NCI-H1417 treated with DMSO at 0.1 percent for 48 hours (cell line): Measurements from ENCODE around the gene DNPH1.

ENCODE experiments used
- DNase-seq: peaks from one replicate; lab custom pipeline; 2025; lab: John Stamatoyannopoulos, UW

Gene DNPH1

GRCh38 chr6:43215066-43215465 lies 14.2 kb downstream of the DNPH1 start:
- no peak for DNase-seq

- no peak for DNase-seq
These were observed 15.8 kb downstream of the DNPH1 start for GRCh38 chr6:43213431-43213830.

DNA sequence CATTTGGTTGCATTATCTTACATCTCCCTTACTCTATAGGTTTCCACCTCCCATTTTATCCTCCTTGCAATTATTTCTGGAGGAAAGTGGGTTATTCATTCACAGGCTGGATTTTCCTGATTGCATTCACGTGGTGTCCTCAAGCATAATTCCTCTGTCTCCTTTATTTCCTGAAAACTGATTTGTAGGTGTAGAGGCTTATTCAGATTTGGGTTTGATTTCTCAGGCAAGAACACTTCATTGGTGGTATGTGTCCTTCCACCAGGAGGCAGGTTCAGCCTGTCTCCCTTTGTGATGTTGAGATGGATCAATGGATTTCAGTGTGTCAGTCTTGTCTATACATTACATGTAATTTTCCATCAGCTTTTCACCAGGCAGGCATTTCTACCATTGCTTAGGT lies 17.3 kb downstream of the DNPH1 start:
- no peak for DNase-seq

DNA sequence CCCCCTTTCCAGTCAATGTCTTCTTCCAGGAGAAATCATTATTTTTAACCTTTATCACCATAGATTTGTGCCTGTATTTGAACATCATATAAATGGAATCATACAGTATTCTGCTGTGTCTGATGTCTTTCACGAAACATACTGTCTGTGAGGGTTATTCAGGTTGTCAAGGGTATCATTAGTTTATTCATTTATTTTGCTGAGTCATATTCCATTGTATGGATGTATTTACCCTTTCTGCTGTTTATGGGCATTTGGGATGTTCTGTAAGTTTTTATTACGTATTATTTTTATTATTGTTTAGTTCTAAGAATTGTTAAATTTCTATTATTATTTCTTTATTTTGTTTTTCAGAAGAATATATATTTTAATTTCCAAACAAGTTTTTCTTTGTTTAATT lies 22.0 kb downstream of the DNPH1 start:
- no peak for DNase-seq

DNA sequence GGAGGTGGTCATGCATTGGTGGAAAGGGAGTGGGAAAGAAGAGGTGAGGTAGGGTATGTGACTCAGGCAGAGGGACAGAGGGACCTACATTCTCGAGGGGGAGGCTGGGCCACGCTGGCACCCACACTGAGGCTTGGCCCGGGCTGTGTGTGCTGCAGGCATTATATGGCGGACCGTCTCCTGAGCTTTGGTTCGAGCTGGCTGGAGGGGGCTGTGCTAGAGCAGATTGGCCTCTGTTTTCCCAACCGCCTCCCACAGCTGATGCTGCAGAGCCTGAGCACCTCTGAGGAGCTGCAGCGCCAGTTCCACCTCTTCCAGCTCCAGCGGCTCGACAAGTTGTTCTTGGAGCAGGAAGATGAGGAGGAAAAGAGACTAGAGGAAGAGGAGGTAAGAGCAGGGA lies 23.4 kb downstream of the DNPH1 start:
- no peak for DNase-seq

- no peak for DNase-seq
These were observed 24.8 kb downstream of the DNPH1 start for GRCh38 chr6:43204271-43205105.

GRCh38 chr6:43203718-43204095 lies 25.6 kb downstream of the DNPH1 start:
- no peak for DNase-seq

GRCh38 chr6:43203029-43203717 lies 26.1 kb downstream of the DNPH1 start:
- DNase-seq, result no peak

DNA sequence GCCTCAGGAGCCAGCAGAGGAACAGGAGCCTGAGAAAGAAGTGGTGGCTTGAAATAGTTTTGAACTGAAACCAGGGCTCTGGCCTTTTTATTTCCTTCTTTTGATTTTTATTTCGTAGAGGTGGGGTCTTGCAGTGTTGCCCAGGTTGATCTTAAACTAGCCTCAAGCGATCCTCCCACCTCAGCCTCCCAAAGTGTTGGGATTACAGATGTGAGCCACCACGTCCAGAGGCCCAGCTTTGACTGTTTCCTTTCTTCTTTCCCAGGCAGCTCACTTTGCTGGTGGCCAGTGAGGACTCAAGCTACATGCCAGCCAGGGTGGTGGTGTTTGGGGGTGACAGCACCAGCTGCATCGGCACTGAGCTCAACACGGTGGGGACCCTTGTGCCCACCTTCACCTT lies 26.8 kb downstream of the DNPH1 start:
- DNase-seq, result no peak

- DNase-seq, result no peak
These were observed 28.7 kb downstream of the DNPH1 start for GRCh38 chr6:43200541-43200940.

- DNase-seq, result no peak
These were observed 29.4 kb downstream of the DNPH1 start for GRCh38 chr6:43199912-43200311.

DNA sequence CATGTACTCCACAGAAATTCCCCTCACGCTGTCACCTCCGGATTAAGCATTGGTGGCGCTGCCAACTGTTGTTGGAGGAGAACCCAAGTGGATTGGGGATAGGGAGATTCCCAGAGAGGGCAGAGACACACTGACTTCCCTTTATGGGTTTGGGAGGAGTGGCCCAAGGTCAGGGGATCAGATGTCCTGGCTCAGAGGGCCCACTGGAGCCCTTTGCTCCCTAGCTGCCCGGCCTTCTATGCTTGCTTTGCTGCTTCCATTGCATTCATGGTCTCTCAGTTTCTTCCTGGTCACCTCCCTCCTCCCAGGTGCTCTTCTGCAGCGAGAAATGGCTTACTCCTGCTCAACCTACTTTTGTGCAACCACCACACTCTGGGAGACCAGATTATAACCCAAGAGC lies 32.9 kb downstream of the DNPH1 start:
- no peak for DNase-seq

GRCh38 chr6:43193929-43194328 lies 35.4 kb downstream of the DNPH1 start:
- no peak for DNase-seq

DNA sequence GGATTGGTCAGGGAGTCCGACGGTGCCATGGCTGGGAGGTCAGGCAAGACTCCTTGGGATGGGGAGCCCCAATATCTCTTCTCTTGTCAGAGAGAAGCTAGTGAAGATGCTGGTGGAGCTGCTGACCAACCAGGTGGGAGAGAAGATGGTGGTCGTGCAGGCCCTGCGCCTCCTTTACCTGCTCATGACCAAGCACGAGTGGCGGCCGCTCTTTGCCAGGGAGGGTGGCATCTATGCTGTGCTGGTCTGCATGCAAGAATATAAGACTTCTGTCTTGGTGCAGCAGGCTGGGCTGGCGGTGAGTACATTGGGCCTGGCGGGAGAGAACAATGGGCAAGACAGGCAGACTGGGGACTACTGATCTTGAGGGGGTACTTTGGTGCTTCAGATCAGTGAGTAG lies 36.4 kb downstream of the DNPH1 start:
- no peak for DNase-seq

DNA sequence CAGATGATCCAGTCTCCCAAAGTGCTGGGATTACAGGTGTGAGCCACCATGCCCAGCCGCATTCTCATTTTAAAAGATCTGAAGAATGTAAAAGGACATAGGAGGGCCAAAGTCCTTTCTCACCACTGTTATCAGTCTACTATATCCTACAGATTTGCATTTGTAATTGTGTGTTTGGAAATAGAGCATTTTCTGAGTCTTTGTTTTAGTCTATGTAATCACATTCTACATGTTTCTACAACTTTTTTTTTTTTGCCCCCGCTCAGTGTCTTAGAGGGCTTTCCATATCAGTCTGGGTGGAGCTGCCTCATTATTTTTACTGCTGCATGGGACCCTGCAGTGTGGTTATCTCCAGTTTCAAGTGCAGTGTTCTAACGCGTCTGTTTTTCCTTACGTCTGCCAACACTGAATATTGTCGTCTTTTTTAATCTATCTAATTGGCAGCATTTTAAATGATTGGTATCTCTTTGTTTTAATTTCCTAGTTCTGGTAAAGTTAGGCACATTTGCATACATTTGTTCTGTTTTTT lies 39.4 kb downstream of the DNPH1 start:
- DNase-seq, result no peak

- no peak for DNase-seq
These were observed 40.9 kb downstream of the DNPH1 start for GRCh38 chr6:43188426-43188825.

- no peak for DNase-seq
These were observed 41.5 kb downstream of the DNPH1 start for GRCh38 chr6:43187821-43188220.

GRCh38 chr6:43186706-43187105 lies 42.6 kb downstream of the DNPH1 start:
- no peak for DNase-seq

DNA sequence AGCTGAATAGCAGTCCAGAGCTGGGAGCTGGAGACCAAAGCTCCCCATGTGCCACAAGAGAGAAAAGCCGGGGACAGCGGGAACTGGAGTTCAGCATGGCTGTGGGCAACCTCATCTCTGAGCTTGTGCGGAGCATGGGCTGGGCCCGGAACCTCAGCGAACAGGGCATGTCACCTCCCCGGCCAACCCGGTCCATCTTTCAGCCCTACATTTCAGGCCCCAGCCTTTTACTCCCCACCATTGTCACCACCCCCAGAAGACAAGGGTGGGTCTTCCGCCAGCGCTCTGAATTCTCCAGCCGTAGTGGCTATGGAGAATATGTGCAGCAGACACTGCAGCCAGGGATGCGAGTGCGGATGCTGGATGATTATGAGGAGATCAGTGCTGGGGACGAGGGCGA lies 43.3 kb downstream of the DNPH1 start:
- no peak for DNase-seq

DNA sequence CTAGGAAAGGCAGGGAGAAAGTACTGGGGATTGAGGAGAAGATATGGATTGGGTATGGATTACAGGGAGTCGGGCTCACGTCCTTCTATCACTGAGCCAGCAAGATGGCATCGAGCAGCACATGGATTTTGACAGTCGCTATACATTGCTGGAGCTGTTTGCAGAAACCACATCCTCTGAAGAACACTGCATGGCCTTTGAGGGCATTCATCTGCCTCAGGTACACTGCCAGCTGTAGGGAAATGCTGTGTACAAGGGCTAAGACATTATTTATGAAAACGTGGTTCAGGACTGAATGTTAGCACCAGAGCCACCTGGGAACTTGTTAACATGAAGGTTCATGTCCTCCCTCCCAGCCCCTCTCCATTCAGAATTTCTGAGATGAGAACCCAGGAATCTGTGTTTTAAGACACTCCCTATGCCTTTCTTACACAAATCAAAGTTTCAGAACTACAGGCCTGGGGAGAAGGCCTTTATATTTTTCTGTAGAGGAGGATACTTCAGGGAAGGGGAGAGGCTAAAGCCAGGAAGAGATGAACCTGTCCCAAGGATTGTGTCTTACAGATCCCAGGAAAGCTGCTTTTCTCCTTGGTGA lies 43.8 kb downstream of the DNPH1 start:
- no peak for DNase-seq

DNA sequence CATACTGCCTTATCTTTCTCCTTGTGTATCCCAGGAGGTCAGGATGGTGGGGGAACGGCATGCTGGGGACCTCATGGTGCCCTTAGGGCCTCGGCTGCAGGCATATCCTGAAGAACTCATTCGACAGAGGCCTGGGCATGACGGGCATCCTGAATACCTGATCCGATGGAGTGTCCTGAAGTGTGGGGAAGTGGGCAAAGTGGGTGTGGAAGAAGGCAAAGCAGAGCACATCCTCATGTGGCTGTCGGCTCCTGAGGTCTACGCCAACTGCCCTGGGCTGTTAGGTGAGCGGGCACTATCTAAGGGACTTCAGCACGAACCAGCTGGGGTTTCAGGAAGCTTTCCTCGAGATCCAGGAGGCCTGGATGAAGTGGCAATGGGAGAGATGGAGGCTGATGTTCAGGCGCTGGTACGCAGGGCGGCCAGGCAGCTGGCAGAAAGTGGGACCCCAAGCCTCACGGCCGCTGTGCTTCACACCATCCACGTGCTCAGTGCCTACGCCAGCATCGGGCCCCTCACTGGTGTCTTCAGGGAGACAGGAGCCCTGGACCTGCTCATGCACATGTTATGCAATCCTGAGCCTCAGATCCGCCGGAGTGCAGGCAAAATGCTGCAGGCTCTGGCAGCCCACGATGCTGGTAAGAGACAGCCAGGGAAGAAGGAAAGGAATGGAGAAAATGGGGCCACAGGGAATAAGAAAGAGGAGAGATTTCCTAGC lies 44.9 kb downstream of the DNPH1 start:
- no peak for DNase-seq

DNA sequence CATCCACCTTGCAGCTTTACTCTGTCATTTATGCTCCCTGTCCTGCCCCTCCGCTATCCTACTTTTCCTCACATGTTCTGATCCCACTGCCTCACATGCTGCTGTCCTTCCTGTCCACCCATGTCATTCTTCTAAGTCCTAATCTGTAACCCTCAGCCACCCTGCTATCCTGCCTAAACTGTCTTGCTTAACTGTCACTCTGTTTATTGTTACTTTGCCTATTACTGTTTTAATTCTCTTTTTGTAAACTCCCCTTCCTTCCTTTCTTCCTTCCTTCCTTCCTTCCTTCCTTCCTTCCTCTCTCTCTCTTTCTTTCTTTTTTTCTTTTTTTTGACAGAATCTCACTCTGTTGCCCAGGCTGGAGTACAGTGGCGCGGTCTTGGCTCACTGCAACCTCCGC lies 45.8 kb downstream of the DNPH1 start:
- DNase-seq, result no peak
